ENCODE measurements around the gene SFRP2. TPM values are rescaled to one million over a fixed set of nuclear protein-coding genes. Genes with fewer than 3 reads are reported as not detected.

SFRP2 gene
- total and polyA plus RNA-seq, 4 experiments from 2014 or later = not detected

DNA sequence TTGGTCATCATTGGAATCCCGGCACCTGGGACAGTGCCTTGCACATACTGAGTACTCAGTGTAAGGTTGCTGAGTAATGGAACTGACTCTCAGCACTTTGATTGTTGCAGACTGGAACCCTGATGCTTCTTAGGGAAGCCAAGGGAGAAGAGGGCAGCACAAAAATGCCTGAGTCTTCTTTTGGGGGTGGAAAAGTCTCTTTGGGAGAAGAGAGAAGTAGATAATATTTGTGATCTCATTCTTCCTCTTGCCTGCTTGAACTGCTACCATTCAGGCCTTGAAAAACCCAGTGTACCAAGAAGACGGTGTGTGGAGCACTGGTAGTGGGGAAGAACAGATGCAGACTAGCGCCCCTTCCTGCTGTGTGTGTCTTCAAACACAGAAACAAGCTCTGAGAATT is 12.3 kb downstream of the SFRP2 start:
- no peak overlapping the region for H3K27ac Mint-ChIP-seq
- DNase-seq = no peak
- no peaks in the 10 kb centered on the region for H3K36me3 ChIP-seq (ENCODE audit: insufficient read depth, low read length)
- H3K27me3 ChIP-seq (ENCODE audit: insufficient read depth, low read length) = peaks cover 3% of the 10 kb centered on the region
- no peaks in the 10 kb centered on the region for H3K4me1 ChIP-seq (ENCODE audit: insufficient read depth, low read length)
- no peaks in the 10 kb centered on the region for H3K4me1 Mint-ChIP-seq
- H3K9me3 ChIP-seq (ENCODE audit: control insufficient read depth in 1 of 2, low read length in 2 of 2) = no peaks in the 10 kb centered on the region
- no peak overlapping the region for H3K4me3 Mint-ChIP-seq
- H3K27me3 Mint-ChIP-seq = peaks cover 37 to 40% of the 10 kb centered on the region in 2 donors
- H3K36me3 Mint-ChIP-seq = no peaks in the 10 kb centered on the region
- ChIA-PET POLR2A (ENCODE audit: partially characterized antibody) (no interaction called here), CTCF (ENCODE audit: partially characterized antibody) (no interaction called here)
- H3K27ac ChIP-seq (ENCODE audit: low read depth, low read length) = no peak overlapping the region
- no peak overlapping the region for H3K4me3 ChIP-seq (ENCODE audit: low read length in 2 of 2)
- intact Hi-C loops (cut with micrococcal nuclease) = no loop called here
- H3K9me3 Mint-ChIP-seq = peaks cover 0 to 12% (median 4%) of the 10 kb centered on the region in 8 donors

DNA sequence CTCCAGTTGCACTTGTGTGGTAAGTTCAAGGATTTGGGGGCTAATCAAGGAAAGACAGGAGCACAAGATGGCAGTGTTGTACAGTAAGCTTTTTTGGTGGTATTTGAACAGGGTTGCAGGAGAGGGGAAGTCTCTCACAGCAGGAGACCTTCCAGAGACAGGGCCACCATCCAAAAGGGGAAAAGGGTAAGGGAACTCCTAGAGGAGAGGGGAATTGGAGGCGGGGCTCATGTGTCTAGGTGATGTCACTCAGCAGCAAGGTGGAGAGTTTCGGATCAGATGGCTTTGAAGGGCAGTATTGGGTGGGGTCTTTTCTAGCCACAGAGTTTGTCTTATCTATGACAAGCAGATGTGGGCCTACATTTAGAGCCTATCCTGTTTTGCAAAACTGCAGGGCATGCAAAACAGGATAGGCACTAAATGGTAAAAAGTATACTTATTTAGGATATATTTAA is 15.6 kb downstream of the SFRP2 start:
- no peak overlapping the region for H3K27ac Mint-ChIP-seq
- no peak for DNase-seq
- CTCF ChIA-PET (ENCODE audit: partially characterized antibody) = no interaction called here
- Histone ChIP-seq H3K27me3 (ENCODE audit: insufficient read depth, low read length) (peaks cover 3% of the 10 kb centered on the region), H3K9me3 (ENCODE audit: control insufficient read depth in 1 of 2, low read length in 2 of 2) (no peaks in the 10 kb centered on the region), H3K4me3 (ENCODE audit: low read length in 2 of 2) (no peak overlapping the region), H3K4me1 (ENCODE audit: insufficient read depth, low read length) (no peaks in the 10 kb centered on the region), H3K27ac (ENCODE audit: low read depth, low read length) (no peak overlapping the region), H3K36me3 (ENCODE audit: insufficient read depth, low read length) (no peaks in the 10 kb centered on the region)
- POLR2A ChIA-PET (ENCODE audit: partially characterized antibody) = interaction anchor here (0.9 kb wide), 1 partner anchor 122 kb away, joined by 3 read pairs; no protein-coding TSS in a partner anchor
- H3K27me3 Mint-ChIP-seq = peaks cover 23 to 32% of the 10 kb centered on the region in 2 donors
- H3K4me3 Mint-ChIP-seq = no peak overlapping the region
- H3K4me1 Mint-ChIP-seq = no peaks in the 10 kb centered on the region
- intact Hi-C loops (cut with micrococcal nuclease) = no loop called here
- H3K36me3 Mint-ChIP-seq = no peaks in the 10 kb centered on the region
- peaks cover 0 to 8% (median 3%) of the 10 kb centered on the region in 8 donors for H3K9me3 Mint-ChIP-seq

DNA sequence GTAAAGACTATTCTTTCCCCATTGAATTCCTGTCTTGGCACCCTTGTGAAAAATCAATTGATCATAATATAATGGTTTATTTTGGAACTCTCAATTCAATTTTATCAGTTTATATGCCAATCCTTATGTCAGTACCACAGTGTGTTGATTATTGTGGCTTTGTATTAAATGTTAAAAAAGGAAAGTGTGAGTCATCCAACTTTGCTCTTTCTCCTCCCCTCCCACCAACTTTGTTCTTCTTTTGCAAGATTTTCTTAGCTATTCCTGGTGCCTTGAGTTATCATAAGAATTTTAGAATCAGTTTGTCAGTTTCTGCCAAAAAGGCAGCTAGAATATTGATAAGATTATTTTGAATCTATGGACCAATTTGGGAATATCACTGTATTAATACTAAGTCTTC is 17.8 kb downstream of the SFRP2 start:
- H3K27ac Mint-ChIP-seq = no peak overlapping the region
- no peaks in the 10 kb centered on the region for H3K36me3 Mint-ChIP-seq
- H3K4me3 Mint-ChIP-seq = no peak overlapping the region
- intact Hi-C loops (cut with micrococcal nuclease) = no loop called here
- H3K27me3 Mint-ChIP-seq = peaks cover 14 to 20% of the 10 kb centered on the region in 2 donors
- CTCF ChIA-PET (ENCODE audit: partially characterized antibody) = no interaction called here
- H3K27ac ChIP-seq (ENCODE audit: low read depth, low read length) = no peak overlapping the region
- H3K4me3 ChIP-seq (ENCODE audit: low read length in 2 of 2) = no peak overlapping the region
- peaks cover under 1% of the 10 kb centered on the region for H3K27me3 ChIP-seq (ENCODE audit: insufficient read depth, low read length)
- H3K36me3 ChIP-seq (ENCODE audit: insufficient read depth, low read length) = no peaks in the 10 kb centered on the region
- POLR2A ChIA-PET (ENCODE audit: partially characterized antibody) = no interaction called here
- DNase-seq = no peak
- no peaks in the 10 kb centered on the region for H3K4me1 Mint-ChIP-seq
- H3K9me3 Mint-ChIP-seq = peaks cover 0 to 7% (median 0%) of the 10 kb centered on the region in 8 donors
- no peaks in the 10 kb centered on the region for H3K9me3 ChIP-seq (ENCODE audit: control insufficient read depth in 1 of 2, low read length in 2 of 2)
- H3K4me1 ChIP-seq (ENCODE audit: insufficient read depth, low read length) = no peaks in the 10 kb centered on the region

DNA sequence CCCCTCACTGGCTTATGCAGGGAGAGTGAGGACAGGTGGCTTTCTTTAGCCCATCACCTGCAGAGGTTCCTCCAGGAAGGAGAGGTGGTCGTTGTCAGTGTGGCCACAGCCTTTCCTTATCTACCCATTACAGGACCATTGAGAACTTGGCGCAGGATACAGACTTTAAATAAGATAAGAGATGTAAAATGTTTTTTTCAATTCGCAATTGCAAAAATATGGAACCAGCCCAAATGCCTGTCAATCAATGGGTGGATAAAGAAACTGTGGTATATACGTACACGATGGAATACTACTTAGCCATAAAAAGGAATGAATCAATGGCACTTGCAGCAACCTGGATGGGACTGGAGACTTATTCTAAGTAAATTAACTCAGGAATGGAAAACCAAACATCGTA is 22.1 kb downstream of the SFRP2 start:
- peaks cover 16 to 26% of the 10 kb centered on the region in 2 donors for H3K27me3 Mint-ChIP-seq
- intact Hi-C loops (cut with micrococcal nuclease) = no loop called here
- CTCF ChIA-PET (ENCODE audit: partially characterized antibody) = no interaction called here
- no peak overlapping the region for H3K4me3 Mint-ChIP-seq
- no peaks in the 10 kb centered on the region for H3K27me3 ChIP-seq (ENCODE audit: insufficient read depth, low read length)
- DNase-seq = no peak
- H3K4me3 ChIP-seq (ENCODE audit: low read length in 2 of 2) = no peak overlapping the region
- no peak overlapping the region for H3K27ac ChIP-seq (ENCODE audit: low read depth, low read length)
- H3K36me3 Mint-ChIP-seq = no peaks in the 10 kb centered on the region
- H3K4me1 ChIP-seq (ENCODE audit: insufficient read depth, low read length) = no peaks in the 10 kb centered on the region
- H3K9me3 Mint-ChIP-seq = peaks cover 0 to 7% (median 2%) of the 10 kb centered on the region in 8 donors
- no peaks in the 10 kb centered on the region for H3K36me3 ChIP-seq (ENCODE audit: insufficient read depth, low read length)
- H3K9me3 ChIP-seq (ENCODE audit: control insufficient read depth in 1 of 2, low read length in 2 of 2) = no peaks in the 10 kb centered on the region
- POLR2A ChIA-PET (ENCODE audit: partially characterized antibody) = no interaction called here
- H3K4me1 Mint-ChIP-seq = no peaks in the 10 kb centered on the region
- no peak overlapping the region for H3K27ac Mint-ChIP-seq

DNA sequence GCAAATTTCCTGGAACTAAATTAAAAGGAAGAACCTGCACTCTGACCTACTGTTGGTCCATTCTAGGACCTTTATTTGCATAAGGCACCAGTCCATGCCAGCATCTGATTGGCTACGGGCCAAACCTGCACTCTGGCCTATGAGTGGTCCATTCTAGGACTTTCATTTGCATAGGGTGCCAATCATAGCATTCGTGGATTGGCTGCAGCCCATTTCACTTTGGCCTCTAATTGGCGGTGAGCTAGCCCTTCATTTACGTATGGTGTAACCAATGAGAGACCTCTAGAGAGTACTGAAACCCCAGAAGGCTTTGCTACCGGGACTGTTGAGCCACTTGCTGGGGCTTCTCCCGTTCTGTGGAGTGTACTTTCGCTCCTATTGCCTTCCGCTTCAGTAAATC is 23.0 kb downstream of the SFRP2 start:
- Mint-ChIP-seq H3K4me1 (no peaks in the 10 kb centered on the region), H3K27ac (no peak overlapping the region), H3K27me3 (peaks cover 14 to 33% of the 10 kb centered on the region in 2 donors), H3K4me3 (no peak overlapping the region), H3K36me3 (no peaks in the 10 kb centered on the region), H3K9me3 (peaks cover 0 to 8% (median under 1%) of the 10 kb centered on the region in 8 donors)
- Histone ChIP-seq H3K4me1 (ENCODE audit: insufficient read depth, low read length) (no peaks in the 10 kb centered on the region), H3K27me3 (ENCODE audit: insufficient read depth, low read length) (peaks cover 3% of the 10 kb centered on the region), H3K27ac (ENCODE audit: low read depth, low read length) (no peak overlapping the region), H3K4me3 (ENCODE audit: low read length in 2 of 2) (no peak overlapping the region), H3K36me3 (ENCODE audit: insufficient read depth, low read length) (no peaks in the 10 kb centered on the region), H3K9me3 (ENCODE audit: control insufficient read depth in 1 of 2, low read length in 2 of 2) (no peaks in the 10 kb centered on the region)
- ChIA-PET CTCF (ENCODE audit: partially characterized antibody) (no interaction called here), POLR2A (ENCODE audit: partially characterized antibody) (no interaction called here)
- intact Hi-C loops (cut with micrococcal nuclease) = no loop called here
- no peak for DNase-seq

DNA sequence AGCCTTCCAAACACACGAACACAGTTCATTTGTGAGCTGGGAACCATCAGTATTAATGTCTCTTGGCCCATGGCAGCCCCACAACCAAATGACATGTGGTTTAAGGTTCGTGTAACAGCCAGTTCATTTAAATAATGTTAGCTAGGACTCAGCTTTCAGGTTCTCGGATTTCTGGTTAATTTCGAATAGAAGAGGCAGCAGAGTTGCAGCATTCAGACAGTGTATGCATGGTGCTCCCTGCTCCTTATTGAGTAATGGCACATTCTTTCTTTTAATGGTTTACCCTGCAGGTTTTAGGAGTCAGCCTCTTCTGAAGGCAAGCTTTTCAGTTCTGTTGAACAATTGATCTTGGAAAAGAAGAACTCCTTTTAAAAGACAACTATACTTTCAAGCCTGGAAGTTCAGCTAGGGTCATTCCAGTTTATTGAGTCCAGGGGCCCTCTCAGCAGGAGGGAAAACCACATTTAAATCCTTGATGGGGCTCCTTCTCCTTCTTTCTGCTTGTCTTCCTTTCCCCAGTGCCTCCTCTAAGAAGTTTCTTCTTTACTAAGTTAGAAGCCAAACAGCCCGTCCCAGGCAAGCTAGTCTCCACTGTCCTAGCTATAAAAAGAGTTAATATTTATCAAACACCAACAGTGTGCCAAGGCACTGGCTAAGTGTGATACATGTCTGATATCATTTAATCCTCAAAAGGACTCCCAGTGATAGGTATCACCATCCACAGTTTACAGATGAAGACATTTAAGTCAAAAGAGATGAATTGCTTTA is 24.1 kb downstream of the SFRP2 start:
- H3K9me3 Mint-ChIP-seq = peaks cover 0 to 8% (median 0%) of the 10 kb centered on the region in 8 donors
- no peak overlapping the region for H3K4me3 Mint-ChIP-seq
- peaks cover 8% of the 10 kb centered on the region for H3K27me3 ChIP-seq (ENCODE audit: insufficient read depth, low read length)
- ChIA-PET CTCF (ENCODE audit: partially characterized antibody) (no interaction called here), POLR2A (ENCODE audit: partially characterized antibody) (no interaction called here)
- H3K27ac ChIP-seq (ENCODE audit: low read depth, low read length) = no peak overlapping the region
- H3K27ac Mint-ChIP-seq = no peak overlapping the region
- intact Hi-C loops (cut with micrococcal nuclease) = no loop called here
- H3K27me3 Mint-ChIP-seq = peaks cover 13 to 37% of the 10 kb centered on the region in 2 donors
- no peak for DNase-seq
- H3K4me3 ChIP-seq (ENCODE audit: low read length in 2 of 2) = no peak overlapping the region
- H3K4me1 Mint-ChIP-seq = no peaks in the 10 kb centered on the region
- H3K36me3 Mint-ChIP-seq = no peaks in the 10 kb centered on the region
- no peaks in the 10 kb centered on the region for H3K36me3 ChIP-seq (ENCODE audit: insufficient read depth, low read length)
- no peaks in the 10 kb centered on the region for H3K4me1 ChIP-seq (ENCODE audit: insufficient read depth, low read length)
- H3K9me3 ChIP-seq (ENCODE audit: control insufficient read depth in 1 of 2, low read length in 2 of 2) = no peaks in the 10 kb centered on the region

DNA sequence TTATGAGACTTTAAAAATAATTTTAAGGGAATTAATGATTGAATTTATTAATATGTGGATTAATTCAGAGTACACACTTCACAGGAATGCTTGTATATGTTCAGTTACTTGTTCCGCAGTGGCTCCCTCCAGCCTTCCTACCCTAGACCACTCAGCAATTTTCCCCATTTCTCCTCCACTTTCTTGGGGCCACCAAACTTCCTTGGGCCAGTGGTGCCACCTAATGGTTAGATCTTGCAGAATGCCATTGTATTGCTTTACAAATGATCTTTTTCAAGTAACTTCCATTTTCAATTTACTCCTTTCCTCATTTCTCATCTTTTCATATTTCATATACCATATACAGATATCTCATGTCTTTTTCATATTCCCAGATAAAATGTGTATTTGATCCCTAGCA is 25.5 kb downstream of the SFRP2 start:
- Histone ChIP-seq H3K4me1 (ENCODE audit: insufficient read depth, low read length) (no peaks in the 10 kb centered on the region), H3K27ac (ENCODE audit: low read depth, low read length) (no peak overlapping the region), H3K9me3 (ENCODE audit: control insufficient read depth in 1 of 2, low read length in 2 of 2) (no peaks in the 10 kb centered on the region), H3K27me3 (ENCODE audit: insufficient read depth, low read length) (peaks cover 14% of the 10 kb centered on the region), H3K36me3 (ENCODE audit: insufficient read depth, low read length) (no peaks in the 10 kb centered on the region), H3K4me3 (ENCODE audit: low read length in 2 of 2) (no peak overlapping the region)
- Mint-ChIP-seq H3K9me3 (peaks cover 0 to 8% (median 0%) of the 10 kb centered on the region in 8 donors), H3K4me1 (peaks cover 3 to 6% (median 5%) of the 10 kb centered on the region in 4 donors), H3K4me3 (no peak overlapping the region), H3K36me3 (no peaks in the 10 kb centered on the region), H3K27me3 (peaks cover 18 to 44% of the 10 kb centered on the region in 2 donors), H3K27ac (no peak overlapping the region)
- POLR2A ChIA-PET (ENCODE audit: partially characterized antibody) = no interaction called here
- CTCF ChIA-PET (ENCODE audit: partially characterized antibody) = interaction anchor here (0.8 kb wide), 1 partner anchor 14 kb away, joined by 3 read pairs; no protein-coding TSS in a partner anchor
- intact Hi-C loops (cut with micrococcal nuclease) = no loop called here
- DNase-seq = no peak

Measured in CD4-positive, alpha-beta memory T cell (primary cell).